Measurements from ENCODE around the gene TRERF1. TPM values are rescaled to one million over a fixed set of nuclear protein-coding genes. Genes with fewer than 3 reads are reported as not detected.
"Not testable (repeated sequence)": the region's sequence is repeated elsewhere in the genome, so short reads cannot be mapped to it uniquely, and the experiment has no call there.

The TRERF1 gene
- total RNA-seq, 4 donors from 2014 or later, result 14.7 to 22.0 (median 19.0) TPM

- TF ChIP-seq EP300 (IDR thresholded peaks at IDR 0.05) (no peak), CTCF (IDR thresholded peaks at IDR 0.05) (no peak)
- H3K27ac ChIP-seq, result no peak overlapping the region
Measured at GRCh38 chr6:42193491-42193894, 258.2 kb downstream of the TRERF1 start.

GRCh38 chr6:42192385-42192784 lies 259.3 kb downstream of the TRERF1 start:
- DNase-seq (ENCODE audit: low spot score in 2 of 2), result not testable (repeated sequence)

More at GRCh38 chr6:42193491-42193894, 258.2 kb downstream of the TRERF1 start:
- no peak overlapping the region for H3K4me3 ChIP-seq
- H3K9me3 ChIP-seq, result no peaks in the 10 kb centered on the region
- no peak for DNase-seq (ENCODE audit: low spot score in 2 of 2)
- H3K27me3 ChIP-seq, result no peaks in the 10 kb centered on the region
- 38% methylated on average over 8 of the region's 8 CpGs for WGBS
- H3K4me1 ChIP-seq, result peaks cover 11% of the 10 kb centered on the region
- no peaks in the 10 kb centered on the region for H3K36me3 ChIP-seq

GRCh38 chr6:42190554-42191183 lies 261.1 kb downstream of the TRERF1 start:
- Histone ChIP-seq H3K9me3 (no peaks in the 10 kb centered on the region), H3K4me1 (peaks cover 7% of the 10 kb centered on the region), H3K4me3 (no peak overlapping the region), H3K27ac (no peak overlapping the region), H3K27me3 (no peaks in the 10 kb centered on the region), H3K36me3 (no peaks in the 10 kb centered on the region)
- TF ChIP-seq POLR2AphosphoS5 (IDR thresholded peaks at IDR 0.05), result no peak
- TF ChIP-seq EP300 (IDR thresholded peaks at IDR 0.05), result no peak
- WGBS, result 73% methylated on average over 5 of the region's 5 CpGs
- no peak for DNase-seq (ENCODE audit: low spot score in 2 of 2)

More at GRCh38 chr6:42192385-42192784, 259.3 kb downstream of the TRERF1 start:
- not testable (repeated sequence) for H3K27me3 ChIP-seq, H3K36me3 ChIP-seq, H3K4me1 ChIP-seq, H3K4me3 ChIP-seq, H3K9me3 ChIP-seq, H3K27ac ChIP-seq
- 91% methylated on average over 5 of the region's 5 CpGs for WGBS

- 76% methylated on average over 4 of the region's 6 CpGs for WGBS
- TF ChIP-seq POLR2A (IDR thresholded peaks at IDR 0.05) (no peak), EP300 (IDR thresholded peaks at IDR 0.05) (no peak), POLR2AphosphoS5 (IDR thresholded peaks at IDR 0.05) (no peak), CTCF (IDR thresholded peaks at IDR 0.05) (no peak)
- DNase-seq (ENCODE audit: low spot score in 2 of 2), result no peak
Measured at GRCh38 chr6:42188406-42188805, 263.3 kb downstream of the TRERF1 start.

GRCh38 chr6:42185597-42185996 lies 266.1 kb downstream of the TRERF1 start:
- no peaks in the 10 kb centered on the region for H3K27me3 ChIP-seq
- TF ChIP-seq CTCF (IDR thresholded peaks at IDR 0.05) (no peak), POLR2AphosphoS5 (IDR thresholded peaks at IDR 0.05) (no peak), EP300 (IDR thresholded peaks at IDR 0.05) (no peak), POLR2A (IDR thresholded peaks at IDR 0.05) (no peak)
- WGBS, result 79% methylated on average over 10 of the region's 10 CpGs

More at GRCh38 chr6:42188406-42188805, 263.3 kb downstream of the TRERF1 start:
- no peaks in the 10 kb centered on the region for H3K27me3 ChIP-seq
- peaks cover 2% of the 10 kb centered on the region for H3K4me1 ChIP-seq
- H3K36me3 ChIP-seq, result no peaks in the 10 kb centered on the region
- no peaks in the 10 kb centered on the region for H3K9me3 ChIP-seq
- no peak overlapping the region for H3K4me3 ChIP-seq
- H3K27ac ChIP-seq, result no peak overlapping the region

GRCh38 chr6:42184475-42184874 lies 267.3 kb downstream of the TRERF1 start:
- H3K27ac ChIP-seq, result no peak overlapping the region
- no peaks in the 10 kb centered on the region for H3K36me3 ChIP-seq
- H3K9me3 ChIP-seq, result no peaks in the 10 kb centered on the region
- no peak overlapping the region for H3K4me3 ChIP-seq
- no peak for DNase-seq (ENCODE audit: low spot score in 2 of 2)
- no peaks in the 10 kb centered on the region for H3K27me3 ChIP-seq
- no peaks in the 10 kb centered on the region for H3K4me1 ChIP-seq
- TF ChIP-seq EP300 (IDR thresholded peaks at IDR 0.05), result no peak
- TF ChIP-seq CTCF (IDR thresholded peaks at IDR 0.05), result no peak
- TF ChIP-seq POLR2AphosphoS5 (IDR thresholded peaks at IDR 0.05), result no peak
- TF ChIP-seq POLR2A (IDR thresholded peaks at IDR 0.05), result no peak
- no CpG with 5 or more reads among the region's 4 CpGs for WGBS

More at GRCh38 chr6:42185597-42185996, 266.1 kb downstream of the TRERF1 start:
- DNase-seq (ENCODE audit: low spot score in 2 of 2), result no peak
- H3K27ac ChIP-seq, result no peak overlapping the region
- H3K4me1 ChIP-seq, result no peaks in the 10 kb centered on the region
- H3K4me3 ChIP-seq, result no peak overlapping the region
- H3K9me3 ChIP-seq, result no peaks in the 10 kb centered on the region
- no peaks in the 10 kb centered on the region for H3K36me3 ChIP-seq

Measured in suprapubic skin (tissue), 4 donors.